Activated CD4-positive, alpha-beta T cell treated with anti-CD3 and anti-CD28 coated beads for 24 hours (primary cell): Measurements from ENCODE around the gene HMGN1.
"Not testable (repeated sequence)": the region's sequence is repeated elsewhere in the genome, so short reads cannot be mapped to it uniquely, and the experiment has no call there.

Source experiments
- DNase-seq, 2 donors: peaks; one replicate each; pipeline ENCODE4 v3.0.0-alpha.2; 2020; ENCODE audit warnings: low read depth in 2 of 2

HMGN1 gene, protein sequence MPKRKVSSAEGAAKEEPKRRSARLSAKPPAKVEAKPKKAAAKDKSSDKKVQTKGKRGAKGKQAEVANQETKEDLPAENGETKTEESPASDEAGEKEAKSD

DNA sequence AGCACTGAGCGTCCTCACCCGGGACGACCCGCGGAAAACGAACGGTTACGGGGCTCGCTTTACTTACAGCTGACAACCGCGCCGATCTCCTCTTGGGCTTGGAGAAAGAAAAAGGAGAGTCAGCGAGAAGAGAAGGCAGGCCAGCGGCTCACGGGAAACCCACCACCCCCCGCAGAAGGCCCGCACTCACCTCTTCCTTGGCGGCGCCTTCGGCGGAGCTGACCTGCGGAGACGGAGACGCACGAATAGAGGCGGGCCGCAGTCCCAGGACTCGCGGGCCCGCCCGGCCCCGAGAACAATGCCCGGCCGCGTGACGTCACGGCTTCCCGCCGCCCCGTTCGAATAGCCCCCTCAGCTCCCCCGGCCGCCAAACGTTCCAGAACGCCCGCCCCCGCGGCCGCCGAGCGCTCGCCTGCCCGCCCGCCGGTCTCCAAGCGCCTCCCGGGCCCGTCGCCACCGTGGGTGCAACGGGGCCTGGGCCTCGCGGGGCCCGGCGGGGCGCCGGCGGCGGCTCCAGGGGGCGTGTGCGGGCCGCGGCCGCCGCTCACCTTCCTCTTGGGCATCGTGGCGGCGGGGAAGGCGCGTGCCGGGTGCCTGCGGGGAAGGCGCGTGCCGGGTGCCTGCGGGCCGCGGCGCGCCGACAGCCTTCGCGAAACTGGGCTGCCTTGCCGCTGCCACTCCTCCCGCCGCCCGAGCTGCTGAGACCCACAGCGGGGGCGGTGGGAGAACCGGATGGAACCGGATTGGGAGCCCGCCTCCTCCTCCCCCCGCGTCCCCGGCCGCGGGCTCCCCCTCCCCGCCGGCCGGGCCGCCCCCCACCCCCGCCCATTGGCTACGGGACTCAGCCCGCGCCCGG is at the start of gene HMGN1:
HMGN1 (minus strand) TSS at position 734 of the 856 bp plus-strand sequence; CDS start at position 563, 171 bp downstream.
- DNase-seq: peak; percentile 83 to 85

DNA sequence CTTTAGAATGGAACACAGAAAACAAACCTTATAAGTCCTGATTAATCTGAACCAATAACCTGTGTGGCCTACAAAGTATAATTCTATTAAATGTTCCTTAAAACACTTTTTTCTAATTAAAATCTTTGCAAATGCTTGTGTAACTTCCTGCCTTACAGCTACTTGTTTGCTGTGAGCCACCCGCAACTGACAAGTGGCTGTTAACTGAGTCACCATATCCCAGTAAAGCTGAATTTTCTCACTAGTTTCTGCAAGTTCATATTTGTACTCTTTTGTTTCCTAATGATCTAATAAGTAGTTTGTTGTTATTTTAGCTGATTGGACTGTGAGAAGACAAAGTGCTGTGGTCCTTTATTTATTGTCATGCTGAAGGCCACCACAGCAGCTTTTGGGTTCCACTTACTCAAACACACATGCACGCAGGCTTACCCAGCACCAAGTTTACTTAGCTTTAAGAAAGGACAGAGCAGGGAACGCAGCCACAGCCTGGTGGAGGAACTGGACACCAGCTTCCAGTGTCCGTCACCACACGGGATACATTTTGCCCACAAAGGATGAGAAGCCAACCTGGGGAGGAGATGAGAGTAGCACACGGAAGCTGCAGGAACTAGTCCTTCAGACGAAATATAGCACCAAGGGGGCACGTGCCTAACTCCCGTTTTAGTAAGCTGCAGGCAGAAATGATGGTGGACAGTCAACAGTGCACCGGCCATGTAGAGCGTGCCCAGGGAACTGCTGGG is 48.9 kb upstream of the HMGN1 start:
- no peak for DNase-seq

DNA sequence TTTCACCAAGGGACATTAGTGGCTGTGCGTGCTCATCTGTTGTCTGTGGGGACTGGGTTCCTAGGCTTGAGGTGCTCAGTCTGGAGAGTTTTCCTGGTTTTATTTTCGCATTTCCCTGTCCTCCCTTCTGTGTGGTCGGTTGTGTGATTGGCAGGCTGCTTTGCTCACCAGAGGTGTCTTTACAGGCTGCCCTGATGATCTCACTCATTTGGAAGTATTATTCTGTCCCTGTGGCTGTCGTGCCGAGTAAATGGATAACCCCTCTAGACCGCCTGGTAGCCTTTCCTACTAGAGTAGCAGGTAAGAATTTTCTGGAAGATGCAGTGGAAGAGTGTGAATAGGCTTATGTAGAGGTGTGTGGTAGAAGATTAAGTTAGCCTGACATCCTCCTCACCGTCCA is 44.1 kb upstream of the HMGN1 start:
- DNase-seq: no peak

DNA sequence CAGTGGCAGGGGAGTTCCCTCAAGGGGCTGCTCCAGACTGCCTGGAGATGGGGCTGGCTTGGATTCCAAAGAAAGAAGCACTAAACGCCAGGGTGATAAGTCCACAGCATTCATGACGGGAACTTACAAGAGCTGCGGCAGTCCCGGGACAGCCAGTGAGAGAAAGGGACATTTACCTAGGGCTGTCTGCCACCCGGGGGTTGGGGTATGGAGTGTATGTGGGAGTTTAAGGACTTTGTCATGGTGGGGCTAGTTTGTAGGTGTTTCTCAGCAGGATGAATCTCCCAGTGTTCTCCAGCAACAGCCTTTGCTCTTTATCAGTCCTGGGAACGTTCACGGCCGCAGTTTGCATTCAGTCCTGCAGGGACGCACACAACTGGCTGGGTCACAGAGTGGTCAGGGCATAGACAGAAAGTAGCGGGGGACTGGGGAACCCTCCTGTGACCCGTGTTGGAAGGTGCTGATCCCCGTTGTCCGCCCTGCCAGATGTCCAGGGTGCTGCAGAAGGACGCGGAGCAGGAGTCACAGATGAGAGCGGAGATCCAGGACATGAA is 41.4 kb upstream of the HMGN1 start:
- DNase-seq: no peak

DNA sequence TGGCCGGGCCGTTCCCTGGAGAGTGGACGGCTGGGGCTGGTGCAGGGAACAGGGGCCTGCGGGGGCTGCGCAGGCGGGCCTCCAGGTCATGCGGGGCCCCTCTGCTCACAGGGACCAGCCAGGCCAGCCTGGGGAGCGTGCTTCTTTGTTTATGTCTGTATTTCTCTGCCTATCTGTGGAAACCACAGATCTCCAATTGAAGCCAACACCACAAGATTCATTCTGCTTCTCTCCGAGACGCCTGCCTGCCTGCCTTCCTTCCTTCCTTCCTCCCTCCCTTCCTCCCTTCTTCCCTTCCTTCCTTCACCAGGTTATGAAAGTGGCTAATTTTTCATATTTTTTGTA is 39.9 kb upstream of the HMGN1 start:
- no peak for DNase-seq

DNA sequence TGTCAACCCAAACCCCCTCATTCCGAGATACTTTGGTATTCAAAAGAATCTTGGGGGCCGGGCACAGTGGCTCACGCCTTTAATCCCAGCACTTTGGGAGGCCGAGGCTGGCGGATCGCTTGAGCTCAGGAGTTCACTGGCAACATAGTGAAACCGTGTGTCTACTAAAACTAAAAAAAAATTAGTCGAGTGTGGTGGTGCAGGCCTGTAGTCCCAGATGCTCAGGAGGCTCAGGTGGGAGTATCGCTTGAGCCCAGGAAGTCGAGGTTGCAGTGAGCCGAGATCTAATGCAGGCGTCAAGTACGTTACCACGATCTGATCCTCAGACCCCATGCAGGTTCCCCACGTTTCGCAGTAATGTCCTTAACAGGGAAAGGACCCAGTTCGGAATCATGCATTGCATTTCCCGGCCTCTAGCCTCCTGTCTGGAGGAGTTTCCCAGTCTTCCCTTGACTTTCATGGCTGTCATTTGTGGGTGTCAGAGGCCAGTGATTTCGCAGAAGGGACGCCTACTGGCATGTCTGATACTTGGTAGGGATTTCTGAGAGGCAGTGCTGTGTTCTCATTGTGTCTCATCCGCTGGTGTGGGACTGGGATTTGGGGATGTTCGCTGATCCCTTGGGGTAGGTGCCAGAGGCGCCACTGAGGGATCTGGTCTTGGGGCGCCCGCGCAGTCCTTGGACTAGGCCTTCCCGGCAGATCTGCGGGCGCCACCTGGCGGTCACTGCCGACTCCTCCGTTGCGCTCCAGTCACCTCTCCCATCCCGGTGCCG is 39.3 kb upstream of the HMGN1 start:
- peak; percentile 87 to 90 for DNase-seq

DNA sequence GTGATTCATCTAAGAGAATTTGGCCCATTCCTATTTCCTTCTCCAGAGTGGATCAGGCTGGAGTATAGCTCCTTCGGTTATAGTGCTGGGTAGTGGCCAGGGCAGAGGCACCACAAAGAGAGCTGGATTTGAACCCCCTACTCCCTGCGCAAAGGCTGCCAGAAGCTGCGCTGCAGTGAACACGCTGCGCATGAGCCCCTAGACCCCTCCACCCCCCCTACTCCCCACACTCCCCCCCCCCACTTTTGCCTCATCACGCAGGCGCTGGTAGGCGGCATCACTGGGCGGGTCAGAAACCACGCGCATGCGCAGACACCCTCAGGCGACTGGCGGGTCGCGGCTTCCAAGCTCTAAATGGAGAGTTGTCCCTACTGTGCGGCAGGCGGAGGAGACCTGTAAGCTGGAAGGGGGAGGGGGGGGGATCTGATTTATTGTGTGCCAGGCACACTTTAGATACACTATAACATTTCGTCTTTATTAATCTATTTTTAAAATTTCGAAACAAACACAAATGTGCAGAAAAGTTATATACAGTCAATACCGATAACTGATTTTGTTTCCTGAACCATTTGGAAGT is 38.7 kb upstream of the HMGN1 start:
- DNase-seq: peak; percentile 89

DNA sequence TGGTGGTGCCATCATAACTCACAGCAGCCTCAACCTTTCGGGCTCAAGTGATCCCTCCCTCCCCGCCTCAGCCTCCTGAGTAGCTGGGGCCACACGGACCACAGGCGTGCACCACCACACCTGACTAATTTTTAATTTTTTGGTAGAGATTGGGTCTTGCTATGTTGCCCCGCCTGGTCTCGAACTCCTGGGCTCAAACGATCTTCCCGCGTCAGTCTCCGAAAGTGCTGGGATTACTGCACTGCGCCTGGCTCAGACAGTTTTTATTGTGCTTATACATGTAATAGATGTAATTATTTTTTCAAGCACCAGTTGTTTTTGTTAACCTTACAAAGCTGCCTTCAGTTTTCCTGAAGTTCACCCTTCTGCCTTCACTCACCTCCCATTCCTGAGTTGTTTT is 38.0 kb upstream of the HMGN1 start:
- DNase-seq: no peak

DNA sequence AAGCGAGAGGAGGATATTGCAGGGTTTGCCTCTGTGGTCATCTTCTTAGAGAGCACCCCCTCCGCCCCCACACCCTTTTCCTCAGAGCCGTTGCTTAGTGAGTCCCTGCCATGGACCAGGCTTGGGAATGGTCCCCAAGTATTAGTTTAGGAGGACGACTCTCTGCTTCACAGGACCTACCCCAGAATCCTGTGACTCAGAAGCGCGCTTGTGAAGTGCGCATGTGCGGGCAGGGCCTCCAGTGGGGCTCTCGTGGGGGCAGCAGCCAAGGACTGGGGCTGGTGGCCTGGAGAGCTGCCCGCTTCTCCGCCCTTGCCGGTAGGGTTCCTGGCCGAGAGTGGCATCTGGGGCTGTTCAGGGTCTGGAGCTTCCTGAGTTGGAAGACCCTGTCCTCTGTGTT is 37.3 kb upstream of the HMGN1 start:
- DNase-seq: no peak

DNA sequence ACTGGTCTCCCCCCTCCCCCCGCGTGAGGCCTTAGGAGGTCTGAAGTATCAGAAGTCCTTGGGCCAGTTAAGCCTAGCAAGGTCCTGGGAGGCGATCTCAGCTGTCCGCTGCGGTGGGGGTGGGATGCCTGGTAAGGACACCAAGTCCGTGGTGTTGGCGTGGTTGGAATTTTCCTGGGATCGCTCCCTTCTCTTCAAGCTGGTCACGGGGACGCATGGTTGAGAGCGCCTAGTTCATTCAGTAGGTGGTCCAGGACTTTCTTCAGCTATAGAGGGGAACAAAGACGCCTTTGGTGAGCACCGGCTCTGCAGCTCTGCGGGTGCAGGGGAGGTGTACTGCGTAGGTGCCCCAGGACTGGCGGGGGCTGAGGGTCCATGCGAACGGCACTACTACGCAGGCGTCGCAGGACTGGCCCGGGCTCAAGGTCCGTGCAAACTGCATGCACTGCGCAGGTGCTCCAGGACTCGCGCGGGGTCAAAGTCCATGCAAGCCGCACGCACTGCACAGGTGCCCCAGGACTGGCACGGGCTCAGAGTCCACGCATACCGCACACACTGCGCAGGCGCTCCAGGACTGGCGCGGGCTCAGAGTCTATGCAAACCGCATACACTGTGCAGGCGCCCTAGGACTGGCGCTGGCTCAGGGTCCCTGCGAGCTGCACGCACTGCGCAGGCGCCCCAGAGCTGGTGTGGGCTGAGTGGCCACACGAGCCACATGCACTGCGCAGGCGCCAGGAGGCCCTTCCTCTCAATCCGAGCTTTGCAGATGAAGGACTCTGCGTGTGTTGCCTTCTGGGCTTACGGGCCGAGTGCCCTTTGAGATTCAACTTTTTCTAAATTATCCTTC is 36.6 kb upstream of the HMGN1 start:
- peak in 1 of 2 donors; percentile 61 for DNase-seq

DNA sequence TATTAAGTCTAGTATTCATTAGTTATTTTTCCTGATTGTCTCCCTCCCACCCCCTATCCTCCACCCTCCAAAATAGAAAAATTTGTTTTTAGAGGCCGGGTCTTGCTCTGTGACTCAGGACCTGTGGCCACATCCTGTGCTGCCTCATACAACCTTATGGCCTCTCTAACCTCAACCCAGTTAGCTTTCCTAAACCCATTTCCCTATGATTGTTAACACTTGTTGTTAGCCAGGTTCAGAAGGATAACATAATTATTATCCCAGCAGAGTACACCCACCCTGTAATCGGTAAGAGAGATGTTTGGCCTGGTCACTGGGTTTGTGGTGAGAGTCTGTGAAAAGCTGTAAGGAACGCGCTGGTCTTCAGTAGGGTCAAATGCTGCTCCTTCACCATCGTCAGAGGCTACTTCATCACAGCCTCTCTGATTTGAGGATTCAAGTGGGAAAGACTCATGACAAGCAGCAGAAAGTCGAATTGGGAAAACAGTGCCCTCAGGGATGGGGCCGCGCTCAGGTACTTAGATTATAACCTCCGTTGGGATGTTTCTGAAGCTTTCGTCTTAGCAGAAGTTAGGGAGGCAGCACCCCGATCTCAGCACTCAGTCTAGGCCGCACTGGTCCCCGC is 35.9 kb upstream of the HMGN1 start:
- DNase-seq: no peak

DNA sequence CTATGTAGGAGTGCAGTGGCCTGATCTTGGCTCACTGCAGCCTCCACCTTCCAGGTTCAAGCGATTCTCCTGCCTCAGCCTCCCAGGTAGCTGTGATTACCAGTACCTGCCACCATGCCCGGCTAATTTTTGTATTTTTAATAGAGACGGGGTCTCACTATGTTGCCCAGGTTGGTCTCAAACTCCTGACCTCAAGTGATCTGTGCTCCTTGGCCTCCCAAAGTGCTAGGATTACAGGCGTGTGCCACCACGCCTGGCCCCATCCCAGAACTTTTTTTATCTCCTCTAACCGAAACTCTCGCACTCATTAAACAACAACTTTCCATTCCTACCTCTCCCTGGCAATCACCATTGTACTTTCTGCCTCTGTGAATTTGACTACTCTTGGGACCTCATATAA is 33.2 kb upstream of the HMGN1 start:
- not testable (repeated sequence) for DNase-seq

DNA sequence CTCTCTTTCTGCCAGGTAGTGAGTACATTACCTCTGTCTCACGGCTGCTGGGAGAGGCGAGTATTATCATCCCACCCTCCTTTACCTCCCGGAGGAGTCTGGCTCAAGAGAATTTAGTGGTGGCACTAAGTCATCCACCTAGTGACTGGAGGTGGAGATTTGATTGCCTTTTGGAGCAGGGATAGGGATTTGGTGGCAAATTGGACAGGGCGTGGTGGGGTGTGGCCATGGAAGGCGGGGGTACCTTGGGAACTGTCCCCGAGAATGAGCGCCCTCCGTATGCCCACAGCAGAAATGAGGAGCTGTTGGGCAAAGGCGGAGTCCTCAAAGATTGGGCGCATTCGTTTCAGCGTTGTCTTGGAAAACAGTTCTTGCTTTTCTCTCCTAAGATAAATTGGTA is 32.1 kb upstream of the HMGN1 start:
- DNase-seq: no peak

DNA sequence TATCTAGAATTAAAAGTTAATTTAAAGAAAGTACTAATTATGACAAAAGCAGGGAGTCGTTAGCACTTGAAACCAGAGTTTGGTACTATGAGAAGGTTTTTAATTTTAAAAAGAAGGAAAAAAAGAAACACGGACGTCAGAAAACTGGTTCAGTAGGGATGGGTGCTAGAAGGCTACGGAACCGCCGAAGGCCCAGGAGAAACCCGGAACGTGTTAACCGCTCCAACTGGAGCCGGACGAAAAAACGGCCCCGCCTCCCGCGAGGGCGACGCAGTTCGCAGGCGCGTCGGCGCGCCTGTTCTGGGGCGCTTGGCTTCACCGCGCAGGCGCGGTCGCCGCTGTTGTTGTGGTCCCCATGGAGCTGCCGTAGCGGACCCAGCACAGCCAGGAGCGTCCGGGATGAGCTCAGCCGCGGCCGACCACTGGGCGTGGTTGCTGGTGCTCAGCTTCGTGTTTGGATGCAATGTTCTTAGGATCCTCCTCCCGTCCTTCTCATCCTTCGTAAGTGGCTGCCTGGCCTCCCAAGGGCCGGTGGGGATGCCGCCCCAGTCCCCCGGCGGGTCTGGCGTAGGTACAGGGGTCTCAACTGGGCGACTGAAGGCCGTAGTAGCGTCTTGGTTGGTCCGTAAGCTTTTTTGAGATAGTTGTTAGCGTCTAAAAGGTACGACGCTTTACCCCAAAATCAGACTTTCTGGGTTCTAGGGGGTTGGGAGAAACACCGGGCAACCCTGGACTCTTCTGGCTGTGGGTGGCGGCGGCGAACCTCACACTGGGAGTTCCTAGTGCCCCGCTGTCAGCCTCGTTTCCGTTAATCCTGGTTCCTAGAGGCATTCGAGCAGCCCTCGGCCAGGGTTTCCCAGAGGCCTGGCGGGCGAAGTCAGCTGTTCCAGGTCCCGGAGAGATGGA is 31.4 kb upstream of the HMGN1 start:
- DNase-seq: peak; percentile 79 to 91

DNA sequence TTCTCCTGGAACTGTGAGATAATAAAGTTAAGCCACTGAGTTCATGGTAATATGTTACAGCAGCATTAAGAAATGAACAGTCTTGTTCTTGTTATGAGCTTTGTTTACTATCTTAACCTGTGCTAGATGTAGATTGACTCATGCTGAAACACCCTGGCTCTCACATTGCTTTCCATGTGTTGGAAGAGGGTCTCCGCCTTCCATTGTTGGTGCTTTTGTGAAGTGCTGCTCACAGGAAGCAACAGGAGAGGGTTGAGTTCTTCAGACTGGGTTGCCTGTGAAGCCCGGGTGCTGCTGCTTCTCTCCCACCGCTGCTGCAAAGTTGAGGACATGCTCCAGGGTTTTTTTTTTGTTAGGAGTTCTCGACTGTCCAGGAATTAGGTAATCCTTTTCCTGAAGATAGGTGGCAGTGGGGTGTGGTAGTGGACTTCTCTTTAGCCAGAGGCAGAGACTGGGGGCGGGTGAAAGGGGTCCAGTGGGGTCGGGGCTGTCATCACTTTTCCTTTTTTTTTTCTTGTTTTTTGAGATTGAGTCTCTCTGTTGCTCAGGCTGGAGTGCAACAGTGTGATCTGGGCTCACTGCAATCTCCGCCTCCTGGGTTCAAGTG is 28.7 kb upstream of the HMGN1 start:
- DNase-seq: no peak

DNA sequence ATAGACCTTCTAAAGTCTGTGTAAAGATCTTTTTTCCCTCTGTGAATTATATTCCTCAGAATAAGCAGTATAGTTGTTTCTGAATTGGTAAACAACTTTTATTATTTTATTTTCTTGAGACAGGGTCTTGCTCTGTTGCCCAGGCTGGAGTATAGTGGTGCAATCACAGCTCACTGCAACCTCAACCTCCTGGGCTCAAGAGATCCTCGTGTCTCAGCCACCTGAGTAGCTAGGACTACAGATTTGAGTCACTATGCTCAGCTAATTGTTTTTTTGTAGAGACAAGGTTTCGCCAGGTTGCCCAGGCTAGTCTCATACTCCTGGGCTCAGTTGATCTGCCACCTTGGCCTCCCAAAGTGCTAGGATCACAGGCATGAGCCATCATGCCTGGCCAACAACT is 26.6 kb upstream of the HMGN1 start:
- DNase-seq: no peak

DNA sequence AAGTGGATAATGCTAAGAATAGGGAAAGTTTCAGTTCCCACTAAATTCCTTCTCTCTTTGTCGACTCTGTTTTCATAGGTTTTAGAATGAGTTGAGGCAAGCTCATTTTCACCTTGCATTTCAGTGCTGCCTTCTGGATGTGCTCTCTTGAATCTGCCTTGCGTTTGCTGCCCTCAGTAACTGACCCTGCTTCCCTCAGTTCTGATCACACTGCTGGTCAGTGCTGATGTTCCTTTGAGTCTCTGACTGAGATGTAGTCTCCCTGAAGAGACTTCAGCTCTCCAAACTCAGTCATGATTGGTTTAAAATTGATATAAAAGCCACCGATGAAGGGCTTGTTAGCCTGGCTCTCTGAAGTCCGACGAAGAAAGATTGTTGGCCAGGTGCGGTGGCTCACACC is 25.2 kb upstream of the HMGN1 start:
- DNase-seq: no peak

DNA sequence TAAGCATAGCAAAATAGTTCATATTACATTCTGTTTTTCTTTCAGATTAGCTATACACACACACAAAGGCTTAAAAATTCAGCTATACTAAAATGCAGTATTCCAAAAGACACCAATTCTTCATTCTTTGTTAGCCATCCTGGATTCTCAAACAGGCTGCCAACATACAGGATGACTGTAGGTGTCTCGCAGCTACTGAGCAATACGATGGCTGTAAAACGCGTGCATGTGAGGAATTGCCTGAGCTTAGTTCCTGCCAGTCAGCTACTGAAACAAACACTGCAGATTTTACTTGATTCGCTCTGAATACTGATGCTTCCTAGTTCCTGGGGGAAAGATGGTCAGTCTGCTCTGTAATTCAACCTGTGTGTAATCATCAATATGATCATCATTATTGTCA is 24.7 kb upstream of the HMGN1 start:
- DNase-seq: no peak

DNA sequence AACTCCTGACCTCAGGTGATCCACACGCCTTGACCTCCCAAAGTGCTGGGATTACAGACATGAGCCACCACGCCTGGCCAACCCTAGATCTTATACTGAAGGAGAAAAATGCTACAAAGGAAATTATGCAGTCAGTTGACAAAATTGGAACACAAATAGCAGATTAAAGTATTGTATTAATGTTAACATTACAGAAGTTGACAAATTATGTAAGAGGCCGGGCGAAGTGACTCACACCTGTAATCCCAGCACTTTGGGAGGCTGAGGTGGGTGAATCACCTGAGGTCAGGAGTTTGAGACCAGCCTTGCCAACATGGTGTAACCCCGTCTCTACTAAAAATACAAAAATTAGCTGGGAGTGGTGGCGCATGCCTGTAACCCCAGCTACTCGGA is 21.0 kb upstream of the HMGN1 start:
- DNase-seq: not testable (repeated sequence)
